ENCODE results near the gene ZNF107. TPM values are rescaled to one million over a fixed set of nuclear protein-coding genes. Genes with fewer than 3 reads are reported as not detected.

The ZNF107 gene
- total RNA-seq, 2 experiments from 2014 or later: 12.4 TPM

GRCh38 chr7:64651203-64651602 is 14.7 kb upstream of the ZNF107 start:
- intact Hi-C loops (cut with DNase I, micrococcal nuclease): no loop called here
- no peaks in the 10 kb centered on the region for H3K36me3 Mint-ChIP-seq (ENCODE audit: low read depth)
- no peak for DNase-seq
- Histone ChIP-seq H3K27ac (ENCODE audit: low read depth in 1 of 2, low read length in 2 of 2) (no peak overlapping the region), H3K4me1 (ENCODE audit: insufficient read depth, low read length) (no peaks in the 10 kb centered on the region), H3K4me3 (ENCODE audit: low read length) (no peak overlapping the region), H3K36me3 (ENCODE audit: insufficient read depth, low read length) (no peaks in the 10 kb centered on the region), H3K27me3 (ENCODE audit: control insufficient read depth in 1 of 2, insufficient read depth in 2 of 2, low read length in 2 of 2) (no peaks in the 10 kb centered on the region), H3K9me3 (ENCODE audit: control insufficient read depth in 1 of 2, insufficient read depth in 1 of 2, low read length in 2 of 2) (no peaks in the 10 kb centered on the region)
- ATAC-seq (ENCODE audit: poor library complexity): no peak
- POLR2A ChIA-PET: no interaction called here
- TF ChIP-seq CTCF (IDR thresholded peaks at IDR 0.05): no peak
- no peak overlapping the region for H3K27ac Mint-ChIP-seq
- no peaks in the 10 kb centered on the region for H3K4me1 Mint-ChIP-seq (ENCODE audit: low read depth)
- no peaks in the 10 kb centered on the region for H3K9me3 Mint-ChIP-seq
- H3K4me3 Mint-ChIP-seq: no peak overlapping the region
- CTCF ChIA-PET: no interaction called here
- no peaks in the 10 kb centered on the region for H3K27me3 Mint-ChIP-seq

GRCh38 chr7:64651632-64652165 is 14.2 kb upstream of the ZNF107 start:
- CTCF ChIA-PET: no interaction called here

GRCh38 chr7:64653721-64654401 is 12.1 kb upstream of the ZNF107 start:
- DNase-seq (no peak), ATAC-seq (ENCODE audit: poor library complexity) (no peak)
- Histone ChIP-seq H3K9me3 (ENCODE audit: control insufficient read depth in 1 of 2, insufficient read depth in 1 of 2, low read length in 2 of 2) (no peaks in the 10 kb centered on the region), H3K27ac (ENCODE audit: low read depth in 1 of 2, low read length in 2 of 2) (no peak overlapping the region), H3K4me1 (ENCODE audit: insufficient read depth, low read length) (no peaks in the 10 kb centered on the region), H3K4me3 (ENCODE audit: low read length) (no peak overlapping the region), H3K36me3 (ENCODE audit: insufficient read depth, low read length) (no peaks in the 10 kb centered on the region), H3K27me3 (ENCODE audit: control insufficient read depth in 1 of 2, insufficient read depth in 2 of 2, low read length in 2 of 2) (no peaks in the 10 kb centered on the region)
- Mint-ChIP-seq H3K27ac (no peak overlapping the region), H3K4me1 (ENCODE audit: low read depth) (no peaks in the 10 kb centered on the region), H3K36me3 (ENCODE audit: low read depth) (no peaks in the 10 kb centered on the region), H3K4me3 (no peak overlapping the region), H3K27me3 (no peaks in the 10 kb centered on the region), H3K9me3 (no peaks in the 10 kb centered on the region)
- no peak for TF ChIP-seq CTCF (IDR thresholded peaks at IDR 0.05)
- intact Hi-C loops (cut with DNase I, micrococcal nuclease): no loop called here
- ChIA-PET POLR2A (interaction anchor here (1.5 kb wide), 1 partner anchor 12 kb away, joined by 5 read pairs; the partner anchor contains the start of gene ZNF107), CTCF (no interaction called here)

More at GRCh38 chr7:64651632-64652165, 14.2 kb upstream of the ZNF107 start:
- no peak overlapping the region for H3K27ac Mint-ChIP-seq
- H3K4me3 ChIP-seq (ENCODE audit: low read length): no peak overlapping the region
- no peak for DNase-seq
- H3K27me3 Mint-ChIP-seq: no peaks in the 10 kb centered on the region
- no peaks in the 10 kb centered on the region for H3K36me3 ChIP-seq (ENCODE audit: insufficient read depth, low read length)
- no peak for TF ChIP-seq CTCF (IDR thresholded peaks at IDR 0.05)
- intact Hi-C loops (cut with DNase I, micrococcal nuclease): no loop called here
- H3K27me3 ChIP-seq (ENCODE audit: control insufficient read depth in 1 of 2, insufficient read depth in 2 of 2, low read length in 2 of 2): no peaks in the 10 kb centered on the region
- ATAC-seq (ENCODE audit: poor library complexity): no peak
- no peaks in the 10 kb centered on the region for H3K4me1 Mint-ChIP-seq (ENCODE audit: low read depth)
- H3K4me1 ChIP-seq (ENCODE audit: insufficient read depth, low read length): no peaks in the 10 kb centered on the region
- POLR2A ChIA-PET: no interaction called here
- no peaks in the 10 kb centered on the region for H3K36me3 Mint-ChIP-seq (ENCODE audit: low read depth)
- no peaks in the 10 kb centered on the region for H3K9me3 ChIP-seq (ENCODE audit: control insufficient read depth in 1 of 2, insufficient read depth in 1 of 2, low read length in 2 of 2)
- H3K27ac ChIP-seq (ENCODE audit: low read depth in 1 of 2, low read length in 2 of 2): no peak overlapping the region
- H3K4me3 Mint-ChIP-seq: no peak overlapping the region
- no peaks in the 10 kb centered on the region for H3K9me3 Mint-ChIP-seq
